A673 (cell line): Measurements from ENCODE around the gene GRAMD1B. TPM values are rescaled to one million over a fixed set of nuclear protein-coding genes. Genes with fewer than 3 reads are reported as not detected.
A peak's percentile ranks its signal among the peaks of the same experiment; 100 is the strongest.

Experiments
- BruUV-seq: library from RNA; stranded (reverse); fragments of 400-500 nt; replicated peaks from 2 replicates; lab custom pipeline; 2021; lab: Mats Ljungman, UMichigan
- CTCF ChIA-PET: fragments of 300-600 bp; sonication (Branson Sonifier 250); formaldehyde crosslinking; loops from one replicate; lab custom pipeline; 2022; ENCODE audit warnings: antibody characterized with exemption; lab: Charles Lee
- POLR2A ChIA-PET: fragments of 300-600 bp; sonication (Branson Sonifier 250); formaldehyde crosslinking; loops from one replicate; lab custom pipeline; 2022; ENCODE audit warnings: antibody characterized with exemption; ENCODE audit not compliant: low non-redundant PET; lab: Charles Lee
- DNase-seq: peaks from one replicate; pipeline ENCODE4 v3.0.0-alpha.2; 2015; ENCODE audit warnings: low spot score
- H3K27ac ChIP-seq: fragments of 200-600 bp; sonication (generic); 2 replicates; pipeline ENCODE4 v1.5.1; 2016; ENCODE audit warnings: mixed run types, low read depth, mild to moderate bottlenecking, mixed read lengths, antibody characterized with exemption, low read length; ENCODE audit not compliant: poor library complexity, severe bottlenecking
- H3K27me3 ChIP-seq: fragments of 200-600 bp; sonication (generic); replicated peaks from 2 replicates; pipeline ENCODE4 v1.6.1; 2017; ENCODE audit warnings: mixed run types, low read depth, mild to moderate bottlenecking, mixed read lengths, antibody characterized with exemption, low read length; ENCODE audit not compliant: insufficient read depth, poor library complexity
- H3K36me3 ChIP-seq: fragments of 200-600 bp; sonication (generic); 2 replicates; pipeline ENCODE4 v1.6.1; 2016; ENCODE audit warnings: mixed run types, mild to moderate bottlenecking, mixed read lengths, antibody characterized with exemption, low read length; ENCODE audit not compliant: insufficient read depth, poor library complexity, severe bottlenecking
- H3K4me1 ChIP-seq: fragments of 200-600 bp; sonication (generic); 2 replicates; pipeline ENCODE4 v1.6.1; 2017; ENCODE audit warnings: mixed run types, mild to moderate bottlenecking, mixed read lengths, antibody characterized with exemption, low read length; ENCODE audit not compliant: insufficient read depth, poor library complexity, severe bottlenecking
- H3K4me3 ChIP-seq: fragments of 200-600 bp; sonication (generic); 2 replicates; pipeline ENCODE4 v1.5.1; 2016; ENCODE audit warnings: low read depth, mixed run types, mild to moderate bottlenecking, mixed read lengths, low read length; ENCODE audit not compliant: poor library complexity, severe bottlenecking
- H3K9me3 ChIP-seq: fragments of 200-600 bp; sonication (generic); 2 replicates; pipeline ENCODE4 v1.6.1; 2016; ENCODE audit warnings: mixed run types, low read depth, mild to moderate bottlenecking, mixed read lengths, antibody characterized with exemption, low read length; ENCODE audit not compliant: poor library complexity, severe bottlenecking
- CTCF ChIP-seq: fragments of 300-800, 200-600 bp; sonication (generic); conservative IDR thresholded peaks from 2 replicates; pipeline ENCODE4 v1.5.1; 2017; ENCODE audit warnings: low read depth, mild to moderate bottlenecking, antibody characterized with exemption, low read length, moderate library complexity, mixed read lengths
- EZH2 ChIP-seq: fragments of 200-600 bp; sonication (generic); IDR thresholded peaks from 2 replicates; pipeline ENCODE4 v1.6.1; 2017; ENCODE audit warnings: borderline replicate concordance, low read depth, mild to moderate bottlenecking, mixed read lengths, antibody characterized with exemption, low read length; ENCODE audit not compliant: poor library complexity, severe bottlenecking
- intact Hi-C: fragments of 100-400 bp; cut with micrococcal nuclease; formaldehyde crosslinking; loops from one replicate; pipeline ENCODE4 v1.10.0; 2022; ENCODE audit not compliant: unreplicated experiment
- total RNA-seq: library from RNA; stranded (reverse); gene quantifications from 2 replicates; pipeline ENCODE4 v1.2.3, GENCODE V29; 2021

The GRAMD1B gene
- total RNA-seq, 1 experiment from 2014 or later, result 13.0 TPM

- Histone ChIP-seq H3K9me3 (no peaks in the 10 kb centered on the region), H3K4me1 (peaks cover 32% of the 10 kb centered on the region), H3K4me3 (no peak overlapping the region), H3K27ac (peak overlapping the region; percentile 70), H3K36me3 (no peaks in the 10 kb centered on the region), H3K27me3 (no peaks in the 10 kb centered on the region)
- DNase-seq, result peak; percentile 77
- TF ChIP-seq EZH2 (no peak), CTCF (peak; percentile 51)
- ChIA-PET CTCF (interaction anchor here (2.4 kb wide), 1 partner anchor 68 kb away, joined by 8 read pairs; no protein-coding TSS in a partner anchor), POLR2A (interaction anchor here (0.5 kb wide), 1 partner anchor 898 kb away, joined by 7 read pairs; no protein-coding TSS in a partner anchor)
- no TSS peak for BruUV-seq
- intact Hi-C loops, result loop anchor here (5.0 to 10.0 kb wide), 2 partner anchors 443 to 611 kb away; no protein-coding TSS in a partner anchor
Observed at GRCh38 chr11:123475469-123475868, 45.4 kb downstream of the GRAMD1B start.

DNA sequence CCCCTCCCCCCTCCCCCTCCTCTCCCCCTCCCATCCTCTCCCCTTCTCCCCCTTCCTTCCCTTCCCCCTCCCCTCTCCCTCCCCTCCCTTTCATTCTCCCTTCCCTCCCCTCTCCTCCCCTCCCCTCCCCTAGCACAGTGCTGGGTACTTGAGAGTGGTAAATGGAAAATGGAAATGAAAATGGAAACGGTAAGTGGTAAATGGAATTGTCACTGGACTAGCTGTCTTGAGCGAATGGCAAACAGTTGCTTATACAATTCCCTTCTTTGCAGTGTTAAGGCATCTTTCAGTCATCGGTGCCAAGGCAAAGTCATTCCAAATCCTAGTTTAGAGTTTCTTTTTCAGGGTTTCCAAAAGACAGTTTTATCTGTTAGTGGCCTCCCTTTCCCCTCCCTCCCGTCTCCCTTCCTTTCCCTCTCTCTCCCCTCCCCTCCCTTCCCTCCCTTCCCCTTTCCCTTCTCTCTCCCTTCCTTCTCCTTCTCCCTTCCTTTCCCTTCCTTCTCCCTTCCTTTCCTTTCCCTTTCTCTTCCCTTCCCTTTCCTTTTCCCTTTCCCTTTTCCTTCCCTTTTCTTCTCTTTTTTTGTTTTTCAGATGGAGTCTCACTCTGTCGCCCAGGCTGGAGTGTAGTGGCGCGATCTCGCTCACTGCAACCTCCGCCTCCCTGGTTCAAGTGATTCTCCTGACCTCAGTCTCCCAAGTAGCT, 47.3 kb downstream of the GRAMD1B start:
- Histone ChIP-seq H3K27me3 (no peaks in the 10 kb centered on the region), H3K36me3 (no peaks in the 10 kb centered on the region), H3K27ac (no peak overlapping the region), H3K9me3 (no peaks in the 10 kb centered on the region), H3K4me3 (no peak overlapping the region), H3K4me1 (peaks cover 32% of the 10 kb centered on the region)
- TF ChIP-seq EZH2, result no peak
- no peak for TF ChIP-seq CTCF
- intact Hi-C loops, result loop anchor here (5.0 to 10.0 kb wide), 2 partner anchors 445 to 613 kb away; no protein-coding TSS in a partner anchor
- BruUV-seq, result no TSS peak
- no peak for DNase-seq
- ChIA-PET POLR2A (interaction anchor here (0.7 kb wide), 1 partner anchor 334 kb away, joined by 3 read pairs; no protein-coding TSS in a partner anchor), CTCF (interaction anchor here (0.6 to 3.3 kb wide), 2 partner anchors 70 to 173 kb away, joined by 3 to 39 read pairs; no protein-coding TSS in a partner anchor)

DNA sequence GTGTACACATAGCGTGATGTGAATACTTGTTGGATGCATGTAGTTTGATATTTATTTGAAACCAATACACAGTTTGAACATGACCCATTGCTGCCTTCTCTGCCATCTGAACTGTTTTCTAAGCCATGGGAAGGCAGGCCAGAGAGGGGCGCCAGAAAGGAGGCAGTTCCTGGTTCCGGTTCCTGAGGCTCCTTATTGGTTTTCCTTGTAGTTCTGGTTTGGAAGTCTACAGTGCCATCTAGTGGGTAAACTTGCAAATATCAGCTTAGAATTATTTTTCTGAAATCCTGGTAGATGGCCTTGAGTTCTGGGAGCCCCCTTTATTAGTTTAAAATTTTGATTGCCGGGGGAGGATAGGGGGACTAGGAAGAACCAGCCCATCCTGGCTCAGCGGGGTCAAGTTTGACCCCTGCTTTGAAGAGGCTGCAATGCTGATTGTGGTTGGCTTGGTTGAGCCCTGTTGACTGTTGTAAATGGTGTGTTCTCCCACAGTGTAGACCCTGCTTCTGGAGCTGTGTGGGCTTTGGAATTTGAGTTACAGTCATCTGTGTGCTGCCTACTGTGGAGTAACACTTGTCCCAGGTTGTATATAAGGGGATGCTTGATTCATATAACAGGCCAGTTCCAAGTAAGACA, 48.4 kb downstream of the GRAMD1B start:
- no peak for TF ChIP-seq EZH2
- TF ChIP-seq CTCF, result peak; percentile 85
- DNase-seq, result peak; percentile 93
- Histone ChIP-seq H3K36me3 (no peaks in the 10 kb centered on the region), H3K4me3 (no peak overlapping the region), H3K27ac (no peak overlapping the region), H3K9me3 (no peaks in the 10 kb centered on the region), H3K27me3 (no peaks in the 10 kb centered on the region), H3K4me1 (peaks cover 28% of the 10 kb centered on the region)
- ChIA-PET CTCF (interaction anchor here (0.5 to 3.3 kb wide), 13 partner anchors 9 to 615 kb away, joined by 3 to 39 read pairs (median 5); no protein-coding TSS in a partner anchor), POLR2A (interaction anchor here (0.6 to 0.7 kb wide), 3 partner anchors 70 to 335 kb away, joined by 3 read pairs; no protein-coding TSS in a partner anchor)
- intact Hi-C loops, result loop anchor here (1.0 to 10.0 kb wide), 6 partner anchors 71 to 614 kb away; no protein-coding TSS in a partner anchor
- no TSS peak for BruUV-seq
